GM10266 (cell line): ENCODE data around the gene BBS9.
"Not testable (repeated sequence)": the region's sequence is repeated elsewhere in the genome, so short reads cannot be mapped to it uniquely, and the experiment has no call there.

Source experiments
- DNase-seq: peaks from one replicate; pipeline ENCODE4 v3.0.0; 2012; ENCODE audit errors: extremely low spot score
- CTCF ChIP-seq: IDR thresholded peaks from 2 replicates; pipeline ENCODE4 v1.5.1; 2012; ENCODE audit warnings: mild to moderate bottlenecking, low read depth; ENCODE audit not compliant: control insufficient read depth, insufficient read depth; ENCODE audit errors: missing control alignments

BBS9 gene

GRCh38 chr7:33458581-33458980 is 329.2 kb downstream of the BBS9 start:
- no peak for TF ChIP-seq CTCF
- DNase-seq = no peak

- no peak for DNase-seq
- TF ChIP-seq CTCF = peak; percentile 36
These were observed 330.0 kb downstream of the BBS9 start for GRCh38 chr7:33459340-33459751.

- no peak for DNase-seq
- no peak for TF ChIP-seq CTCF
These were observed 333.8 kb downstream of the BBS9 start for GRCh38 chr7:33463131-33463530.

GRCh38 chr7:33466203-33466602 is 336.8 kb downstream of the BBS9 start:
- TF ChIP-seq CTCF = no peak
- DNase-seq = no peak

- no peak for TF ChIP-seq CTCF
- DNase-seq = no peak
These were observed 342.4 kb downstream of the BBS9 start for GRCh38 chr7:33471636-33472242.

GRCh38 chr7:33472348-33473025 is 343.1 kb downstream of the BBS9 start:
- TF ChIP-seq CTCF = no peak
- no peak for DNase-seq

GRCh38 chr7:33477719-33478480 is 348.5 kb downstream of the BBS9 start:
- no peak for DNase-seq
- TF ChIP-seq CTCF = no peak

GRCh38 chr7:33484476-33484875 is 355.1 kb downstream of the BBS9 start:
- DNase-seq = not testable (repeated sequence)
